Endometrial microvascular endothelial cells (primary cell): ENCODE results near the gene SMDT1. TPM values are rescaled to one million over a fixed set of nuclear protein-coding genes. Genes with fewer than 3 reads are reported as not detected.

Experiments
- total RNA-seq: library from RNA; depleted of rRNA; stranded (reverse); fragments of >200 nt; gene quantifications from one replicate; pipeline ENCODE4 v1.2.3, GENCODE V29; 2015; ENCODE audit errors: inconsistent ontology term

The SMDT1 gene
- total RNA-seq, 1 donor from 2014 or later, result 0.56 TPM

Other genes with a start within 250 kb of the SMDT1 start
- 31.7 TPM for gene SREBF2, start 246.6 kb upstream of the SMDT1 start, total RNA-seq
- gene SHISA8, start 164.6 kb upstream of the SMDT1 start, total RNA-seq, result not detected
- gene TNFRSF13C, start 152.9 kb upstream of the SMDT1 start, total RNA-seq, result not detected
- gene CENPM, start 132.5 kb upstream of the SMDT1 start, total RNA-seq, result 42.8 TPM
- gene SEPTIN3, start 110.3 kb upstream of the SMDT1 start, total RNA-seq, result not detected
- gene WBP2NL, start 80.9 kb upstream of the SMDT1 start, total RNA-seq, result not detected
- gene NAGA, start 8.9 kb upstream of the SMDT1 start, total RNA-seq, result 79.9 TPM
- gene PHETA2, start 5.5 kb upstream of the SMDT1 start, total RNA-seq, result 26.9 TPM
- gene NDUFA6, start 11.1 kb downstream of the SMDT1 start, total RNA-seq, result 102 TPM
- not detected for gene CYP2D6, start 51.1 kb downstream of the SMDT1 start, total RNA-seq
- gene TCF20, start 191.0 kb downstream of the SMDT1 start, total RNA-seq, result 19.4 TPM